Measurements from ENCODE around the gene FES.
"Not testable (repeated sequence)": the region's sequence is repeated elsewhere in the genome, so short reads cannot be mapped to it uniquely, and the experiment has no call there.

FES gene

DNA sequence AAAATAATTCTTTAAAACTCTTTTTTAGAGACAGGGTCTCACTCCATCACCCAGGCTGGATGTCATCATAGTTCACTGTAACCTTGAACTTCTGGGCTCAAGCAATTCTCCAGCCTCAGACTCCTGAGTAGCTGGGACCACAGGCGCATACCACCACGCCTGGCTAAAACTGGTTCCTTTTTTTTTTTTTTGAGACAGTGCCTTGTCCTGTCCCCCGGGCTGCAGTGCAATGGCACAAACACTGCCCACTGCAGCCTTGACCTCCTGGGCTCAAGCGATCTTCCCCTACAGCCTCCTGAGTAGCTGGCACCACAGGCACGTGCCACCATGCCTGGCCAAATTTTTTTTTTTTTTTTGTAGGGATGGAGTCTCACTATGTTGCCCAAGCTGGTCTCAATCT is 39.6 kb upstream of the FES start:
- no peaks in the 10 kb centered on the region for H3K36me3 ChIP-seq (ENCODE audit: control insufficient read depth, low read length)
- no peak for TF ChIP-seq EZH2phosphoT487 (IDR thresholded peaks at IDR 0.05; ENCODE audit: borderline replicate concordance, low read length)
- TF ChIP-seq, protein P1, sequence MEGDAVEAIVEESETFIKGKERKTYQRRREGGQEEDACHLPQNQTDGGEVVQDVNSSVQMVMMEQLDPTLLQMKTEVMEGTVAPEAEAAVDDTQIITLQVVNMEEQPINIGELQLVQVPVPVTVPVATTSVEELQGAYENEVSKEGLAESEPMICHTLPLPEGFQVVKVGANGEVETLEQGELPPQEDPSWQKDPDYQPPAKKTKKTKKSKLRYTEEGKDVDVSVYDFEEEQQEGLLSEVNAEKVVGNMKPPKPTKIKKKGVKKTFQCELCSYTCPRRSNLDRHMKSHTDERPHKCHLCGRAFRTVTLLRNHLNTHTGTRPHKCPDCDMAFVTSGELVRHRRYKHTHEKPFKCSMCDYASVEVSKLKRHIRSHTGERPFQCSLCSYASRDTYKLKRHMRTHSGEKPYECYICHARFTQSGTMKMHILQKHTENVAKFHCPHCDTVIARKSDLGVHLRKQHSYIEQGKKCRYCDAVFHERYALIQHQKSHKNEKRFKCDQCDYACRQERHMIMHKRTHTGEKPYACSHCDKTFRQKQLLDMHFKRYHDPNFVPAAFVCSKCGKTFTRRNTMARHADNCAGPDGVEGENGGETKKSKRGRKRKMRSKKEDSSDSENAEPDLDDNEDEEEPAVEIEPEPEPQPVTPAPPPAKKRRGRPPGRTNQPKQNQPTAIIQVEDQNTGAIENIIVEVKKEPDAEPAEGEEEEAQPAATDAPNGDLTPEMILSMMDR (IDR thresholded peaks at IDR 0.05; ENCODE audit: low read depth, low read length, poor library complexity, severe bottlenecking), result no peak
- H3K4me1 ChIP-seq (ENCODE audit: control insufficient read depth, low read length), result peaks cover 16% of the 10 kb centered on the region
- H3K27ac ChIP-seq (ENCODE audit: low read depth, low read length), result no peak overlapping the region
- no peaks in the 10 kb centered on the region for H3K9me2 ChIP-seq (replicated peaks; ENCODE audit: control insufficient read depth, low read length)
- H3K9me3 ChIP-seq (ENCODE audit: control insufficient read depth, insufficient read depth, low read length), result no peaks in the 10 kb centered on the region
- no peaks in the 10 kb centered on the region for H4K20me1 ChIP-seq (ENCODE audit: control insufficient read depth, insufficient read depth, low read depth, low read length)
- H3K27me3 ChIP-seq (ENCODE audit: control insufficient read depth, low read length), result no peaks in the 10 kb centered on the region
- no peaks in the 10 kb centered on the region for H3F3A ChIP-seq (ENCODE audit: control insufficient read depth, insufficient read depth)
- H3K4me3 ChIP-seq (ENCODE audit: low read length), result no peak overlapping the region
- H3K4me2 ChIP-seq (ENCODE audit: low read length), result no peak overlapping the region
- no peaks in the 10 kb centered on the region for H3K79me2 ChIP-seq (ENCODE audit: control insufficient read depth, low read length)

DNA sequence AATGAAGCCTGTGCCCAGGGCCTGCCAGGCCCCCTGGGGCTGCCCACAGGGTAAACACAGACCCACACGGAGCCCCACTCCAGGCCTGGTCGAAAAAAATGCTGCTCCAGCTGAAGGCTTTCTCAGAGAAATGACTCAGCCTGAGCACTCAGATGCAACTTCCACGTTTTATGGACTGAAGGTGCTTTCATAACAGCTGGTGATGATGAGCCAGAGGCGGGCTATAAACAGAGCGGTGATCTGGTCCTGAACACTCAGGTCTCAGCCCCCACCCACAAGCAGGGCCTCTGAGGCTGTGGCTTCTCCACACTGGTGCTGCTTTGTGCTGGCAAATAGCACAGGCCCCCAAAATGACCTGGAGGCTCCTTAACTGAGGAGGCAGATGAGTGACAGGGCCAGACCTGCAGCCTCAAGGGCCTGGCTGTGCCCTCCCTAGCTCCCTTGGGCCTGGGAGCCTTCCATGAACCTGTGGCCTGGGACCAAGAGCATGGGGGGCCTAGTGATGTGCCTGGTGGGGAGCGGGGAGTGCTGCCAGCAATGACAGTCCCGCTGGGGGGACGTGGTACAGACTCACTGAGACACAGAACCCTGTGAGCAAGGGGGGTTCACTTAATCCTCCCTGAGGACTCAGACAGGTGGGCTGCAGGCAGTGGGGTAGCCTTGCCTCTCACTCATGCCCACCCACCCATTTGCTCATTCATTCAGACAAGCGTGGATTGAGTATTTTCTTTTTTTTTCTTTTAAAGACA is 38.9 kb upstream of the FES start:
- H3K27me3 ChIP-seq (ENCODE audit: control insufficient read depth, low read length), result no peaks in the 10 kb centered on the region
- H3K27ac ChIP-seq (ENCODE audit: low read depth, low read length), result no peak overlapping the region
- H3K9me3 ChIP-seq (ENCODE audit: control insufficient read depth, insufficient read depth, low read length), result no peaks in the 10 kb centered on the region
- H3K36me3 ChIP-seq (ENCODE audit: control insufficient read depth, low read length), result no peaks in the 10 kb centered on the region
- peaks cover 10% of the 10 kb centered on the region for H3K4me1 ChIP-seq (ENCODE audit: control insufficient read depth, low read length)
- H3F3A ChIP-seq (ENCODE audit: control insufficient read depth, insufficient read depth), result no peaks in the 10 kb centered on the region
- TF ChIP-seq, protein P1 (IDR thresholded peaks at IDR 0.05; ENCODE audit: low read depth, low read length, poor library complexity, severe bottlenecking), result no peak
- no peak for TF ChIP-seq EZH2phosphoT487 (IDR thresholded peaks at IDR 0.05; ENCODE audit: borderline replicate concordance, low read length)
- no peaks in the 10 kb centered on the region for H4K20me1 ChIP-seq (ENCODE audit: control insufficient read depth, insufficient read depth, low read depth, low read length)
- H3K9me2 ChIP-seq (replicated peaks; ENCODE audit: control insufficient read depth, low read length), result no peaks in the 10 kb centered on the region
- no peaks in the 10 kb centered on the region for H3K79me2 ChIP-seq (ENCODE audit: control insufficient read depth, low read length)
- H3K4me2 ChIP-seq (ENCODE audit: low read length), result no peak overlapping the region
- H3K4me3 ChIP-seq (ENCODE audit: low read length), result no peak overlapping the region

DNA sequence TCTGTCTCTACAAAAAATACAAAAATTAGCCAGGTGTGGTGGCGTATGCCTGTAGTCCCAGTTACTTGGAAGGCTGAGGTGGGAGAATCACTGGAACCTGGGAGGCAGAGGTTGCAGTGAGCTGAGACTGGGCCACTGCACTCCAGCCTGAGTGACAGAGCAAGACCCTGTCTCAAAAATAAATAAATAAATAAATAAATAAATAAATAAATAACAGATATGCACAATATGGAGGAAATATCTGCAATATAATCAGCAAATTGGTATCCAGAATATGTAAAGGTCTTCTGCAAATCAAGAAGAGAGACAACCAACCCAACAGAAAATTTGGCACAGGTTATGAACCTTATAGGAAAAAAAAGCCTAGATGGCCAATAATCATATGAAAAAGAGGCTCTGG is 34.9 kb upstream of the FES start:
- H3K27me3 ChIP-seq (ENCODE audit: control insufficient read depth, low read length); H3K36me3 ChIP-seq (ENCODE audit: control insufficient read depth, low read length); H3K9me3 ChIP-seq (ENCODE audit: control insufficient read depth, insufficient read depth, low read length); H3K4me2 ChIP-seq (ENCODE audit: low read length); H3F3A ChIP-seq (ENCODE audit: control insufficient read depth, insufficient read depth); H4K20me1 ChIP-seq (ENCODE audit: control insufficient read depth, insufficient read depth, low read depth, low read length); H3K79me2 ChIP-seq (ENCODE audit: control insufficient read depth, low read length); H3K9me2 ChIP-seq (replicated peaks; ENCODE audit: control insufficient read depth, low read length); H3K4me3 ChIP-seq (ENCODE audit: low read length); H3K27ac ChIP-seq (ENCODE audit: low read depth, low read length): not testable (repeated sequence)
- H3K4me1 ChIP-seq (ENCODE audit: control insufficient read depth, low read length), result peaks cover 40% of the 10 kb centered on the region

DNA sequence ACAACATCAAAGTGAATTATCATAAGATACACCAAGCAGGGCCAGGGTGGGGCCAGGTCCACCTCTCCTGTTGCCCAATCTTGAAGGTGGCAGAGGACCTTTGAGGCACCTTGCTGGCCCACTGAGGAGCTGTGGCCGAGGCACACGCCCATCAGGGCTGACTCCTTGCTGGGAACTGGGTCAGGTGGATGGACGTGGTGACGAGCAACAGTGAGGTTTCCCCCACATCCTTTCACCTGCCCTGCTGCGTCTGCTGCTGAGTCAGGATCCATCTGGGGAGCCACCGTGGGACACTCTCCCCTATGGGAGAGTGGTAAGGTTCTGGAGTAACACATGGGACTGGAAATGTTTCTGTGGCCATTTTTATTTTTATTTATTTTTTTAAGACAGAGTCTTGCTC is 33.2 kb upstream of the FES start:
- Histone ChIP-seq H3K27me3 (ENCODE audit: control insufficient read depth, low read length) (peaks cover 5% of the 10 kb centered on the region), H3F3A (ENCODE audit: control insufficient read depth, insufficient read depth) (0 out of 2 replicates have a peak, but pooled peaks cover 7% of the 10 kb centered on the region), H3K36me3 (ENCODE audit: control insufficient read depth, low read length) (no peaks in the 10 kb centered on the region), H3K9me2 (replicated peaks; ENCODE audit: control insufficient read depth, low read length) (no peaks in the 10 kb centered on the region), H3K4me2 (ENCODE audit: low read length) (no peak overlapping the region), H4K20me1 (ENCODE audit: control insufficient read depth, insufficient read depth, low read depth, low read length) (no peaks in the 10 kb centered on the region), H3K27ac (ENCODE audit: low read depth, low read length) (no peak overlapping the region), H3K4me1 (ENCODE audit: control insufficient read depth, low read length) (peaks cover 45% of the 10 kb centered on the region), H3K79me2 (ENCODE audit: control insufficient read depth, low read length) (no peaks in the 10 kb centered on the region), H3K4me3 (ENCODE audit: low read length) (no peak overlapping the region), H3K9me3 (ENCODE audit: control insufficient read depth, insufficient read depth, low read length) (no peaks in the 10 kb centered on the region)
- no peak for TF ChIP-seq EZH2phosphoT487 (IDR thresholded peaks at IDR 0.05; ENCODE audit: borderline replicate concordance, low read length)
- TF ChIP-seq, protein P1 (IDR thresholded peaks at IDR 0.05; ENCODE audit: low read depth, low read length, poor library complexity, severe bottlenecking), result no peak

Measured in DOHH2 (cell line).